GM21515 (cell line): Measurements from ENCODE around the gene GSTA2.
"Not testable (repeated sequence)": the region's sequence is repeated elsewhere in the genome, so short reads cannot be mapped to it uniquely, and the experiment has no call there.

Experiments
- ATAC-seq: cut with Tn5 transposase; IDR thresholded peaks from one replicate; pipeline ENCODE4 v1.9.1; 2021; ENCODE audit not compliant: unreplicated experiment

GSTA2 gene

GRCh38 chr6:52763322-52763916 lies at the start of gene GSTA2:
GSTA2 (minus strand) TSS chr6:52763475; CDS start chr6:52757947, 5,528 bp downstream.
- ATAC-seq, result not testable (repeated sequence)

DNA sequence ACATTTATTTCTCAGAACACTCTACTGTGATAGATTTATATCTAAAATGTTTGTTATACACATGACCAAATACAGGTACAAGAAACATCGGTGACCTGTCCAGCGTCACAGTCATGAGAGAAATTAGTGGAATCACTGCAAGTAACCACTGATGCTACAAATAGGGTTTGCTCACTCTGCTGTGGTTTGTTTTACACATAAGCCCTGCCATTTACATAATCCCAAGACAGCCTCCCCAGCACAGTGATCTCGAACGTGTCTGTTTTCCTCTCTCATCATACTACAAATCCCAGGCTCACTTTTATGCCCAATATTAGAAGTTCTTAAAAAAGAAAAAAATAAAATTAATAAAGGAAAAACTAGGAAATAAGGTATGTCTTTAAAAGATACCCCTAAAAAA lies 46.5 kb upstream of the GSTA2 start:
- not testable (repeated sequence) for ATAC-seq

GRCh38 chr6:52808660-52809059 lies 45.4 kb upstream of the GSTA2 start:
- ATAC-seq, result no peak

DNA sequence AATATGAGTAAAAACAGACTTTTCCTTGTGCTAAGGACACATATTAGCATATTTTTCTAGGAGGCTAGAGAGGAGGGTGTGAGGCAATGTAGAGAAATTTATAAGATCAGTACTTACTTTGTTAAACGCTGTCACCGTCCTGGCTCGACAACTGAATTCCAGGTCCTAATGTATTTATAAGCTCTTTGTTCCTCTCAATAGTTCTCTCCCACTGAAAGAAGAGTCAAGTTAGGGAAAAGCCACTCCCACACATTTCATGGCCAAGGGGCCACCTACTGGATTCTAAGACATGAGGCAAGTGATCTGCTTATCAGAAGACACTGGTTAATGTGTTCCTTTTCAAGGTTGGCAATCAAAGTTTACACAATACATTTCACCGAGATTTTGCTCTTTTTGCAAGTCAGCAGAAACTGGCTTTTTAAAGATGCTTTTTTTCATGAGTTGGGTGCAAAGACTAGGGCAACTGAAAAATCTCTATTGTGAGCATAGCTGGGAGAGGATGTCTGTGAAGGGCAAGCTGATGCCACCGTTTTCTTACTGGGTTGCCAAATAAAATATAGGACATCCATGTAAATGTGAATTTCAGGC lies 40.5 kb upstream of the GSTA2 start, which contains the start of gene GSTA1:
Gene GSTA1, minus strand, starts transcription at position 149 of the 588 bp plus-strand sequence. CDS start 4,549 bp downstream, outside the sequence.
- ATAC-seq, result not testable (repeated sequence)

DNA sequence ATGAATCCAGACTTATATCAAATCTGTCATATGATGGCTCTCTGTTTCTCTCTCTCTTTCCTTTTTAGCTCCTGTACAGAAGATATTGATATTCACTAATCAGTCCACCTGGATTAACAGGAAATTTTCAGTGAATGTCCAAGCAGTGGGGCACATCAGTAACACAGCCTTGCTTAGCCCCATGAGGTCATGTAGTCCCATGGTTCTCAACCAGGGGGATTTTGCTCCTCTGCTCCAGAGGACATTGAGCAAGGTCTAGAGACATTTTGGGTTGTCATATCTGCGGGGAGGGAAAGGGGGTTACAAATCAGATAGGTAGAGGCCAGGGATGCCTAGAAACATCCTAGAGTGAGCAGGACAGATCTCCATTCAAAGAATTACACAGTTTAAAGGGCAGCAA lies 39.5 kb upstream of the GSTA2 start:
- no peak for ATAC-seq

DNA sequence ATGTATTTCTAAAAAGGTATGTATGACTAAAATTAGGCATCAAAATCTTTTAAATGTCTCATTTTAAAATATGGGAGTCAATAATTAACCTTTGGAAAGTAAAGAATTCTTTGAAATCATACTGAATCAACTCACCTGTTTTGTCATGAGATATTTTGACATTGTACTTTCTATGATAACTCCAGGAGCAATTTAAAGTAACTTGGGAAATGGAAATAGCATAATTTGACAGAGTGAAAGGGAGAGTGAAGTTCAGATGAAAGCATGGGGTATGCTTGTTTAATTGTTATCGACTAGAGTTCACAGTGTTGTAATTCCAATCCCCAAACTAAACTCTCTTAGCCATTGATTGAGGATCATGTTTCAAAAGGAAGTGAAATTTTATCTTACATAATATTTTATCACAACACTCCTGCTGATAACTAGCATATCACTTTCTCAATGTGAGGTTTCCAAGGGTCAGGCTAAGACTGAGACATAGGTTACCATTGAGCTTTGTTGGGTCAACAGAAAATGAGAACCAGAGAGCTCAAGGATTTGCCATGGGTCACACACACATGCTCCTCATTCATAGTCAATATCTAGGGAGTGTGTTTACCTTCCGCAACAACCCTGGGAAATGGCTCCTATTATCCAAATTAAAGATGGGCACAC lies 38.0 kb upstream of the GSTA2 start:
- no peak for ATAC-seq

DNA sequence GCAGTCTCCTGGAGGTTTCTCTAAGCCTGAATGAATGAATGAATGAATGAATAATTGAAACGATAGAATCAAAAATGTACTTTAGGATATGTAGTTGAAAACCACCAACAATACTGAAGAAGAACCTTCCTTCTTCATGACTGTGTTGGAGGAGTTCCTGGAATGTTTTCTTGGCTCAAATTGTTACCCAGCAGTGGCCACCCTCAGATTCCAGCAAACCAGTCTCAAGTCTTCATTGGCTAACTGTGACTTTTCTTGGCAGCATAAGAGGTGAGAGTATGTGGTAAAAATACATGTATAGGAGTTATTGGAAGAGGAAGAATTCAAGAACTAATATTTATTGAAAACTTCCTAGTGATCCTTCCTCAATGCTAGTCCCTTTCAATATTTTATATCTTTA lies 36.0 kb upstream of the GSTA2 start:
- ATAC-seq, result not testable (repeated sequence)

GRCh38 chr6:52794366-52794765 lies 31.1 kb upstream of the GSTA2 start:
- ATAC-seq, result not testable (repeated sequence)

GRCh38 chr6:52790861-52791260 lies 27.6 kb upstream of the GSTA2 start:
- ATAC-seq, result no peak

DNA sequence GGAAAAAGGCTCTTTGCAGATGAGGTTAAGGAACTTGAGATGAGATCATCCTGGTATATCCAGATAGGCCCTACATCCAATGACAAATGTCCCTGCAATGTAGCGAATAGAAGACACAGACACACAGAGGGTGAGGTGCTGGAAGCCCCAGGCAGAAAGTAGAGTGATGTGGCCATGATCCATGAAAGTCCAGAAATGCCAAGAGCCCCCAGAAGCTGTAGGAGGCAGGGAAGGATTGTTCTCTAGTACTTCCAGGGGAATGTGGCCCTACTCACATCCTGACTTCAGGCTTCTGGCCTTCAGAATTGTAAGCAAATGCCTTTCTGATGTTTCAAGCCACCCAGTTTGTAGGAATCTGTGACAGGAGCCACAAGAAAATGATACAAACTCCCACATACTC lies 26.4 kb upstream of the GSTA2 start:
- ATAC-seq, result not testable (repeated sequence)

GRCh38 chr6:52788478-52788877 lies 25.2 kb upstream of the GSTA2 start:
- no peak for ATAC-seq

DNA sequence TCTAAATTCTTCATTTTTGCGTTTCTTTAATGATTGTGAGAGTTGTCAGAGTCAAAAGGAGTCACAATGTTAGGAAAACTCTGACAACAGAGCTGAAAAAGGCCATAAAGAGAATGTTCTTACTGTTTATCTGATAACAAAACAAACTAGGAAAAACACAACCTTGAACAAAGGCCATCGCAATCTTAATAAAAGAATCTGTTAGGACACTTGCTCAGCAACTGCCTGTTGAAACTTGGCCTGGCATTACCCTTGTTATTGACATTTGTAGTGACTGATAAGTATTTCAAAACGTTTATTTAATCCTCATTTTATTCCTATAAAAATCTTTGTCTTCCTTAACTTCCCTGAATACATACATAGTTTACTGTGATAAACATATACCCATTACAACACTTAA lies 24.6 kb upstream of the GSTA2 start:
- ATAC-seq, result no peak

- ATAC-seq, result no peak
These were observed 23.1 kb upstream of the GSTA2 start for GRCh38 chr6:52786249-52786956.

- not testable (repeated sequence) for ATAC-seq
These were observed 19.5 kb upstream of the GSTA2 start for GRCh38 chr6:52782696-52783274.

DNA sequence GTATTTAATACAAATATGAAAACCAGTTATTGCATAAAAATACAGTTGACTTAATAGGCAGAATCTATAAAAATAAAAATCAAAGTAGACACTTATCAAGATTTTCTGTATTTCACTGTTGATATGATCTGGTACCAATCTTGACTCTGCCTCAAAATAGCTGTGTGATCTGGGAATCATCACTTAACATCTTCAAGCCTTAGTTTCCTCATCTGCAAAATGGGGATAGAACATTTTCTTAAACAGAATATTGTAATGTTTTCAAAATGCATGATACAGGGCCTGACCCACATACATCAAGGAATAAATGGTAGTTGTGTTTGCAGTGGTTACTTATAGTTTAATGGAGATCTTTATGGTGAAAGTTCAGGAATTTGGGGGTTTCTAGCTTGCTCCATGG lies 18.9 kb upstream of the GSTA2 start:
- not testable (repeated sequence) for ATAC-seq

- no peak for ATAC-seq
These were observed 16.0 kb upstream of the GSTA2 start for GRCh38 chr6:52779237-52779636.

- not testable (repeated sequence) for ATAC-seq
These were observed 13.6 kb upstream of the GSTA2 start for GRCh38 chr6:52776711-52777351.

DNA sequence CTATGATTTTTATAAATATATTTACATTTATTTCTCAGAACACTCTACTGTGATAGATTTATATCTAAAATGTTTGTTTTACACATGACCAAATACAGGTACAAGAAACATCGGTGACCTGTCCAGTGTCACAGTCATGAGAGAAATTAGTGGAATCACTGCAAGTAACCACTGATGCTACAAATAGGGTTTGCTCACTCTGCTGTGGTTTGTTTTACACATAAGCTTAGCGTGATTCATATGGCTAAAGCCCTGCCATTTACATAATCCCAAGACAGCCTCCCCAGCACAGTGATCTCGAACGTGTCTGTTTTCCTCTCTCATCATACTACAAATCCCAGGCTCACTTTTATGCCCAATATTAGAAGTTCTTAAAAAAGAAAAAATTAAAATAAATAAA lies 6.1 kb upstream of the GSTA2 start:
- ATAC-seq, result not testable (repeated sequence)

GRCh38 chr6:52767658-52768057 lies 4.4 kb upstream of the GSTA2 start:
- ATAC-seq, result not testable (repeated sequence)

DNA sequence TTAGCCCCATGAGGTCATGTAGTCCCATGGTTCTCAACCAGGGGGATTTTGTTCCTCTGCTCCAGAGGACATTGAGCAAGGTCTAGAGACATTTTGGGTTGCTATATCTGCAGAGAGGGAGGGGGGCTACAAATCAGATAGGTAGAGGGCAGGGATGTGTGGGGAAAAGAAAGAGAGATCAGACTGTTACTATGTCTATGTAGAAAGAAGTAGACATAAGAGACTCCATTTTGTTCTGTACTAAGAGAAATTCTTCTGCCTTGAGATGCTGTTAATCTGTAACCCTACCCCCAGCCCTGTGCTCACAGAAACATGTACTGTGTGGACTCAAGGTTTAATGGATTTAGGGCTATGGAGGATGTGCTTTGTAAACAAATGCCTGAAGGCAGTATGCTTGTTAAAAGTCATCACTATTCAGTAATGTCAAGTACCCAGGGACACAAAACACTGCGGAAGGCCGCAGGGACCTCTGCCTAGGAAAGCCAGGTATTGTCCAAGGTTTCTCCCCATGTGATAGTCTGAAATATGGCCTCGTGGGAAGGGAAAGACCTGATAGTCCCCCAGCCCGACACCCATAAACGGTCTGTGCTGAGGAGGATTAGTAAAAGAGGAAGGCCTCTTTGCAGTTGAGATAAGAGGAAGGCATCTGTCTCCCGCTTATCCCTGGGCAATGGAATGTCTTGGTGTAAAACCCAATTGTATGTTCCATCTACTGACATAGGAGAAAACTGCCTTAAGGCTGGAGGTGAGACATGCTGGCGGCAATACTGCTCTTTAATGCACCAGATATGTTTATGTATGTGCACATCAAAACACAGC lies 1.4 kb downstream of the GSTA2 start:
- not testable (repeated sequence) for ATAC-seq
